MM.1S (cell line): ENCODE measurements around the gene PTPRO.

Source experiments
- CTCF ChIP-seq: fragments of 300-600 bp; sonication (generic); IDR thresholded peaks from 2 replicates; pipeline ENCODE4 v1.5.1; 2016; ENCODE audit warnings: antibody characterized with exemption, low read length, mixed read lengths
- EZH2 ChIP-seq: fragments of 300-600 bp; sonication (generic); optimal IDR thresholded peaks from 2 replicates; pipeline ENCODE3; 2017; ENCODE audit warnings: low read depth, mild to moderate bottlenecking, antibody characterized with exemption, low read length, mixed read lengths
- EZH2phosphoT487 ChIP-seq: fragments of 300-600 bp; sonication (generic); IDR thresholded peaks from 2 replicates; pipeline ENCODE4 v1.6.1; 2018; ENCODE audit warnings: antibody characterized with exemption, low read length

- TF ChIP-seq CTCF (no peak), EZH2phosphoT487 (no peak), EZH2 (no peak)
Measured at GRCh38 chr12:15591811-15592210, 269.5 kb downstream of the PTPRO start.
